OCI-LY7 (cell line): Measurements from ENCODE around the gene ADAMTS8. TPM values are rescaled to one million over a fixed set of nuclear protein-coding genes. Genes with fewer than 3 reads are reported as not detected.

ENCODE experiments used
- BruUV-seq: library from RNA; stranded (reverse); fragments of 400-500 nt; replicated peaks from 2 replicates; lab custom pipeline; 2021; lab: Mats Ljungman, UMichigan
- CTCF ChIA-PET: fragments of 300-600 bp; sonication (Branson Sonifier 250); formaldehyde crosslinking; loops from one replicate; lab custom pipeline; 2022; ENCODE audit warnings: antibody characterized with exemption; ENCODE audit not compliant: unreplicated experiment; lab: Charles Lee
- POLR2A ChIA-PET: fragments of 300-600 bp; sonication (Branson Sonifier 250); formaldehyde crosslinking; loops from one replicate; lab custom pipeline; 2022; ENCODE audit warnings: antibody characterized with exemption; lab: Charles Lee
- DNase-seq: peaks from one replicate; pipeline ENCODE4 v3.0.0-alpha.2; 2015; ENCODE audit warnings: low spot score
- H2AFZ ChIP-seq: fragments of 200-600 bp; sonication (generic), shearing (Covaris generic); 2 replicates; pipeline ENCODE4 v1.6.1; 2014; ENCODE audit warnings: mild to moderate bottlenecking, antibody characterized with exemption, low read length, moderate library complexity
- H3K27ac ChIP-seq: fragments of 200-600 bp; sonication (generic); 2 replicates; pipeline ENCODE4 v1.5.1; 2014; ENCODE audit warnings: mixed run types, low read depth, mild to moderate bottlenecking, moderate library complexity, low read length, inconsistent platforms; ENCODE audit not compliant: poor library complexity, severe bottlenecking
- H3K36me3 ChIP-seq: fragments of 200-600 bp; sonication (generic); 2 replicates; pipeline ENCODE4 v1.6.1; 2014; ENCODE audit warnings: mild to moderate bottlenecking, antibody characterized with exemption, low read length, moderate library complexity, mixed read lengths; ENCODE audit not compliant: insufficient read depth
- H3K4me1 ChIP-seq: fragments of 200-600 bp; sonication (generic); 2 replicates; pipeline ENCODE4 v1.5.1; 2014; ENCODE audit warnings: mild to moderate bottlenecking, low read length; ENCODE audit not compliant: insufficient read depth, poor library complexity, severe bottlenecking
- H3K4me2 ChIP-seq: fragments of 200-600 bp; sonication (generic); 2 replicates; pipeline ENCODE4 v1.6.1; 2014; ENCODE audit warnings: mild to moderate bottlenecking, low read length
- H3K4me3 ChIP-seq: fragments of 200-600 bp; sonication (generic); 2 replicates; pipeline ENCODE4 v1.5.1; 2014; ENCODE audit warnings: mild to moderate bottlenecking, low read depth, low read length; ENCODE audit not compliant: poor library complexity, severe bottlenecking
- H3K79me2 ChIP-seq: fragments of 200-600 bp; sonication (generic); 2 replicates; pipeline ENCODE4 v1.6.1; 2016; ENCODE audit warnings: low read depth, mild to moderate bottlenecking, low read length, moderate library complexity, mixed read lengths; ENCODE audit not compliant: insufficient read depth
- H3K9me2 ChIP-seq: fragments of 200-600 bp; sonication (generic); 2 replicates; pipeline ENCODE4 v1.6.1; 2016; ENCODE audit warnings: mild to moderate bottlenecking, low read length, mixed read lengths; ENCODE audit not compliant: insufficient read depth
- H3K9me3 ChIP-seq: fragments of 200-600 bp; sonication (generic); 2 replicates; pipeline ENCODE4 v1.6.1; 2014; ENCODE audit warnings: mild to moderate bottlenecking, mixed run types, low read length, mixed read lengths
- H4K20me1 ChIP-seq: fragments of 200-600 bp; sonication (generic); 2 replicates; pipeline ENCODE4 v1.6.1; 2014; ENCODE audit warnings: mild to moderate bottlenecking, antibody characterized with exemption, low read length, moderate library complexity, mixed read lengths; ENCODE audit not compliant: insufficient read depth
- CTCF ChIP-seq: fragments of 200-600 bp; sonication (generic); conservative IDR thresholded peaks from 2 replicates; pipeline ENCODE4 v1.5.1; 2014; ENCODE audit warnings: mild to moderate bottlenecking, antibody characterized with exemption, low read length, moderate library complexity, mixed read lengths
- EZH2phosphoT487 ChIP-seq: fragments of 200-600 bp; sonication (generic); IDR thresholded peaks from 2 replicates; pipeline ENCODE4 v1.6.1; 2018; ENCODE audit warnings: low read depth, borderline replicate concordance, mild to moderate bottlenecking, mixed run types, antibody characterized with exemption, low read length, moderate library complexity, mixed read lengths
- intact Hi-C: fragments of 100-400 bp; cut with micrococcal nuclease; formaldehyde crosslinking; loops from one replicate; pipeline ENCODE4 v1.10.0; 2022; ENCODE audit not compliant: unreplicated experiment
- total RNA-seq, 2 experiments: library from RNA; depleted of rRNA in 1 of 2; stranded (reverse); fragments of >200 nt in 1 of 2; shearing (Covaris generic) in 1 of 2; gene quantifications; 2 replicates each; pipeline ENCODE4 v1.2.3, GENCODE V29; 2014 to 2022

The ADAMTS8 gene
- total RNA-seq, 2 experiments from 2014 or later, result not detected

GRCh38 chr11:130383344-130384211 is 44.8 kb downstream of the ADAMTS8 start:
- no peak for DNase-seq
- no peaks in the 10 kb centered on the region for H3K9me2 ChIP-seq
- H3K27ac ChIP-seq, result no peak overlapping the region
- H3K4me2 ChIP-seq, result no peak overlapping the region
- TF ChIP-seq EZH2phosphoT487 (no peak), CTCF (no peak)
- intact Hi-C loops, result no loop called here
- no peak overlapping the region for H2AFZ ChIP-seq
- H3K79me2 ChIP-seq, result no peaks in the 10 kb centered on the region
- H3K9me3 ChIP-seq, result no peaks in the 10 kb centered on the region
- no peaks in the 10 kb centered on the region for H3K4me1 ChIP-seq
- no peaks in the 10 kb centered on the region for H4K20me1 ChIP-seq
- CTCF ChIA-PET, result no interaction called here
- H3K4me3 ChIP-seq, result no peak overlapping the region
- H3K36me3 ChIP-seq, result no peaks in the 10 kb centered on the region
- no TSS peak for BruUV-seq
- POLR2A ChIA-PET, result interaction anchor here (0.6 to 1.1 kb wide), 3 partner anchors 25 to 562 kb away, joined by 3 to 5 read pairs (median 3); no protein-coding TSS in a partner anchor

GRCh38 chr11:130381317-130381716 is 47.1 kb downstream of the ADAMTS8 start:
- no peak overlapping the region for H3K4me2 ChIP-seq
- no TSS peak for BruUV-seq
- no peak overlapping the region for H2AFZ ChIP-seq
- TF ChIP-seq EZH2phosphoT487 (no peak), CTCF (no peak)
- DNase-seq, result no peak
- H3K27ac ChIP-seq, result no peak overlapping the region
- H4K20me1 ChIP-seq, result no peaks in the 10 kb centered on the region
- no peaks in the 10 kb centered on the region for H3K9me2 ChIP-seq
- intact Hi-C loops, result no loop called here
- H3K9me3 ChIP-seq, result no peaks in the 10 kb centered on the region
- POLR2A ChIA-PET, result interaction anchor here (0.6 to 1.0 kb wide), 3 partner anchors 33 to 132 kb away, joined by 3 read pairs; no protein-coding TSS in a partner anchor
- no peaks in the 10 kb centered on the region for H3K79me2 ChIP-seq
- no peak overlapping the region for H3K4me3 ChIP-seq
- H3K36me3 ChIP-seq, result no peaks in the 10 kb centered on the region
- no peaks in the 10 kb centered on the region for H3K4me1 ChIP-seq
- CTCF ChIA-PET, result no interaction called here

GRCh38 chr11:130380778-130381177 is 47.6 kb downstream of the ADAMTS8 start:
- CTCF ChIA-PET, result no interaction called here

More at GRCh38 chr11:130380778-130381177, 47.6 kb downstream of the ADAMTS8 start:
- no TSS peak for BruUV-seq
- no peaks in the 10 kb centered on the region for H3K79me2 ChIP-seq
- H2AFZ ChIP-seq, result no peak overlapping the region
- no peaks in the 10 kb centered on the region for H4K20me1 ChIP-seq
- intact Hi-C loops, result no loop called here
- no peaks in the 10 kb centered on the region for H3K9me3 ChIP-seq
- no peaks in the 10 kb centered on the region for H3K9me2 ChIP-seq
- H3K36me3 ChIP-seq, result no peaks in the 10 kb centered on the region
- POLR2A ChIA-PET, result interaction anchor here (0.6 to 1.0 kb wide), 2 partner anchors 33 to 85 kb away, joined by 3 read pairs; no protein-coding TSS in a partner anchor
- TF ChIP-seq CTCF (no peak), EZH2phosphoT487 (no peak)
- no peaks in the 10 kb centered on the region for H3K4me1 ChIP-seq
- no peak overlapping the region for H3K27ac ChIP-seq
- H3K4me2 ChIP-seq, result no peak overlapping the region
- no peak overlapping the region for H3K4me3 ChIP-seq
- no peak for DNase-seq
